ENCODE data around the gene GTF2I. TPM values are rescaled to one million over a fixed set of nuclear protein-coding genes. Genes with fewer than 3 reads are reported as not detected.
A peak's percentile ranks its signal among the peaks of the same experiment; 100 is the strongest.

Gene GTF2I
- total and polyA plus RNA-seq, 2 experiments from 2014 or later, result 204 to 219 TPM

GRCh38 chr7:74713567-74713966 is 56.0 kb downstream of the GTF2I start:
- H3K27ac Mint-ChIP-seq, result no peak overlapping the region
- DNase-seq (ENCODE audit: low spot score) (no peak), ATAC-seq (no peak)
- Histone ChIP-seq H3K9me2 (ENCODE audit: insufficient read depth) (no peaks in the 10 kb centered on the region), H3K27me3 (ENCODE audit: insufficient read depth) (no peaks in the 10 kb centered on the region), H3K4me1 (ENCODE audit: insufficient read depth) (no peaks in the 10 kb centered on the region), H3F3A (replicated peaks; ENCODE audit: low read depth) (peaks cover 18% of the 10 kb centered on the region; the same call in 1 of the 2 replicates), H3K79me2 (replicated peaks; ENCODE audit: insufficient read depth) (peaks cover 29% of the 10 kb centered on the region), H4K20me1 (replicated peaks; ENCODE audit: insufficient read depth) (peaks cover 6% of the 10 kb centered on the region; the same call in 1 of the 2 replicates), H3K4me2 (no peak overlapping the region), H2AFZ (no peak overlapping the region), H3K4me3 (no peak overlapping the region), H3K27ac (ENCODE audit: low read depth) (peak overlapping the region; percentile 30; the same call in 1 of the 2 replicates), H3K36me3 (ENCODE audit: insufficient read depth) (peaks cover 61% of the 10 kb centered on the region)
- H3K27me3 Mint-ChIP-seq (ENCODE audit: insufficient read depth, low read depth, poor library complexity), result peaks cover 3% of the 10 kb centered on the region
- H3K9me3 Mint-ChIP-seq, result peaks cover 7% of the 10 kb centered on the region; the same call in 2 of the 3 replicates
- H3K4me3 Mint-ChIP-seq, result no peak overlapping the region
- no peak for TF ChIP-seq REST (IDR thresholded peaks at IDR 0.05; ENCODE audit: unreplicated experiment)
- TF ChIP-seq ZNF462 (CRISPR knock-in tag; IDR thresholded peaks at IDR 0.05), result no peak
- no peak for TF ChIP-seq CTCF (conservative IDR thresholded peaks at IDR 0.05; ENCODE audit: low read depth in 2 of 2)
- TF ChIP-seq POLR2AphosphoS5 (IDR thresholded peaks at IDR 0.05; ENCODE audit: low read depth), result no peak
- TF ChIP-seq CREB1 (CRISPR knock-in tag; IDR thresholded peaks at IDR 0.05; ENCODE audit: low read depth), result no peak
- TF ChIP-seq NANOG (IDR thresholded peaks at IDR 0.05; ENCODE audit: borderline replicate concordance), result no peak
- TF ChIP-seq EZH2phosphoT487 (IDR thresholded peaks at IDR 0.05; ENCODE audit: unreplicated experiment), result no peak
- no peak for TF ChIP-seq STAT1 (IDR thresholded peaks at IDR 0.05; ENCODE audit: unreplicated experiment)
- TF ChIP-seq ZNF331 (CRISPR knock-in tag; IDR thresholded peaks at IDR 0.05; ENCODE audit: low read depth), result no peak
- no peak for TF ChIP-seq ETS1 (IDR thresholded peaks at IDR 0.05)
- no peak for TF ChIP-seq ZNF114 (CRISPR knock-in tag; IDR thresholded peaks at IDR 0.05)
- no peak for TF ChIP-seq EZH2 (IDR thresholded peaks at IDR 0.05; ENCODE audit: low read depth, unreplicated experiment)
- no peak for TF ChIP-seq JUNB (IDR thresholded peaks at IDR 0.05; ENCODE audit: unreplicated experiment)
- H3K36me3 Mint-ChIP-seq (ENCODE audit: low read depth), result peaks cover 90% of the 10 kb centered on the region
- no peaks in the 10 kb centered on the region for H3K4me1 Mint-ChIP-seq
